Measurements from ENCODE around the gene FLRT2.

The FLRT2 gene

GRCh38 chr14:85675957-85676356, 146.0 kb downstream of the FLRT2 start:
- no peak for DNase-seq

GRCh38 chr14:85686908-85687307, 157.0 kb downstream of the FLRT2 start:
- DNase-seq: no peak

- no peak for DNase-seq
These were observed 157.5 kb downstream of the FLRT2 start for GRCh38 chr14:85687456-85687855.

GRCh38 chr14:85688006-85688405, 158.1 kb downstream of the FLRT2 start:
- DNase-seq: no peak

- no peak for DNase-seq
These were observed 165.4 kb downstream of the FLRT2 start for GRCh38 chr14:85695300-85695699.

- DNase-seq: no peak
These were observed 171.2 kb downstream of the FLRT2 start for GRCh38 chr14:85701116-85701515.

- DNase-seq: no peak
These were observed 171.8 kb downstream of the FLRT2 start for GRCh38 chr14:85701763-85702162.

GRCh38 chr14:85702191-85702590, 172.2 kb downstream of the FLRT2 start:
- DNase-seq: no peak

GRCh38 chr14:85702997-85703396, 173.1 kb downstream of the FLRT2 start:
- no peak for DNase-seq

Measured in NCI-H2029 (cell line).